ENCODE measurements around the gene SELENOO.

The SELENOO gene

GRCh38 chr22:50217543-50218152 lies 16.8 kb downstream of the SELENOO start:
- DNase-seq (ENCODE audit: low read depth), result no peak

GRCh38 chr22:50218153-50218995 lies 17.6 kb downstream of the SELENOO start:
- no peak for DNase-seq (ENCODE audit: low read depth)

- DNase-seq (ENCODE audit: low read depth), result no peak
Observed at GRCh38 chr22:50218996-50219727, 18.4 kb downstream of the SELENOO start.

- no peak for DNase-seq (ENCODE audit: low read depth)
Observed at GRCh38 chr22:50219800-50220602, 19.2 kb downstream of the SELENOO start.

GRCh38 chr22:50220603-50221409 lies 20.0 kb downstream of the SELENOO start:
- no peak for DNase-seq (ENCODE audit: low read depth)

GRCh38 chr22:50221410-50222300 lies 20.8 kb downstream of the SELENOO start:
- DNase-seq (ENCODE audit: low read depth), result no peak

- no peak for DNase-seq (ENCODE audit: low read depth)
Observed at GRCh38 chr22:50222508-50222907, 21.7 kb downstream of the SELENOO start.

GRCh38 chr22:50224071-50224470 lies 23.3 kb downstream of the SELENOO start:
- DNase-seq (ENCODE audit: low read depth), result no peak

GRCh38 chr22:50225200-50225969 lies 24.6 kb downstream of the SELENOO start:
- no peak for DNase-seq (ENCODE audit: low read depth)

GRCh38 chr22:50226063-50226874 lies 25.5 kb downstream of the SELENOO start:
- no peak for DNase-seq (ENCODE audit: low read depth)

- DNase-seq (ENCODE audit: low read depth), result no peak
Observed at GRCh38 chr22:50226875-50227165, 26.0 kb downstream of the SELENOO start.

- no peak for DNase-seq (ENCODE audit: low read depth)
Observed at GRCh38 chr22:50227579-50228215, 26.9 kb downstream of the SELENOO start.

GRCh38 chr22:50228366-50228765 lies 27.6 kb downstream of the SELENOO start:
- DNase-seq (ENCODE audit: low read depth), result no peak

- DNase-seq (ENCODE audit: low read depth), result no peak
Observed at GRCh38 chr22:50229370-50229769, 28.6 kb downstream of the SELENOO start.

- DNase-seq (ENCODE audit: low read depth), result no peak
Observed at GRCh38 chr22:50232481-50233151, 31.8 kb downstream of the SELENOO start.

GRCh38 chr22:50233223-50233622 lies 32.4 kb downstream of the SELENOO start:
- no peak for DNase-seq (ENCODE audit: low read depth)

GRCh38 chr22:50236731-50237409 lies 36.1 kb downstream of the SELENOO start:
- no peak for DNase-seq (ENCODE audit: low read depth)

All from CMK (cell line).